Upper lobe of left lung (tissue), 6 donors: ENCODE results near the gene MCCC1. TPM values are rescaled to one million over a fixed set of nuclear protein-coding genes. Genes with fewer than 3 reads are reported as not detected.

ENCODE experiments used
- ATAC-seq, 2 donors: fragments of 200-7000 bp; cut with Tn5 transposase; one replicate each; pipeline ENCODE4 v1.9.1; 2022; ENCODE audit warnings: mild to moderate bottlenecking in 2 of 2, moderate library complexity in 2 of 2; ENCODE audit not compliant: low FRiP score in 2 of 2
- DNase-seq, 2 donors: peaks; one replicate each; pipeline ENCODE4 v3.0.0-alpha.2; 2019 to 2020
- H3K27ac ChIP-seq, 4 donors: fragments of 200-600 bp; sonication (generic); one replicate each; pipeline ENCODE4 v1.5.1; 2016 to 2019
- H3K27me3 ChIP-seq, 4 donors: fragments of 200-600 bp; sonication (generic); one replicate each; pipeline ENCODE4 v1.5.1; 2017 to 2019
- H3K36me3 ChIP-seq, 4 donors: fragments of 200-600 bp; sonication (generic); one replicate each; pipeline ENCODE4 v1.5.1; 2016 to 2019
- H3K4me1 ChIP-seq, 4 donors: fragments of 200-600 bp; sonication (generic); one replicate each; pipeline ENCODE4 v1.5.1; 2018 to 2019
- H3K4me3 ChIP-seq, 4 donors: fragments of 200-600 bp; sonication (generic); one replicate each; pipeline ENCODE4 v1.5.1; 2017 to 2019; ENCODE audit warnings: mild to moderate bottlenecking in 2 of 4, moderate library complexity in 1 of 4
- H3K9me3 ChIP-seq, 4 donors: fragments of 200-600 bp; sonication (generic); one replicate each; pipeline ENCODE4 v1.5.1; 2018 to 2019
- EP300 ChIP-seq, 4 donors: sonication (generic); formaldehyde crosslinking; IDR thresholded peaks; one replicate each; pipeline ENCODE4 v1.5.1; 2017; ENCODE audit warnings: antibody characterized with exemption in 4 of 4, control low read depth in 2 of 4
- POLR2A ChIP-seq, 4 donors: fragments of 450-650 bp; IDR thresholded peaks; one replicate each; pipeline ENCODE4 v1.5.1; 2016 to 2017; ENCODE audit warnings: antibody characterized with exemption in 4 of 4, mild to moderate bottlenecking in 2 of 4
- POLR2AphosphoS5 ChIP-seq, 2 donors: sonication (generic); formaldehyde crosslinking; IDR thresholded peaks; one replicate each; pipeline ENCODE4 v1.5.1; 2017; ENCODE audit warnings: antibody characterized with exemption in 2 of 2
- WGBS, 2 donors: methylation state at CpG; one replicate each; pipeline ENCODE4 v1.1.5; 2017 to 2018; 5-methylcytosine and 5-hydroxymethylcytosine counted together
- total RNA-seq, 6 donors: library from RNA; depleted of rRNA in 4 of 6; stranded (reverse); fragments of >200 nt in 4 of 6; gene quantifications; one replicate each; pipeline versions ENCODE4 v1.1.0 to v1.2.1, GENCODE V29; 2016 to 2021
- TF ChIP-seq, protein P1 (sequence below), 6 experiments: fragments of 450-650 bp in 4 of 6; fragments of 200-600 bp in 2 of 6; sonication (generic) in 2 of 6; IDR thresholded peaks; one replicate each; pipeline ENCODE4 v1.5.1; 2016 to 2019; ENCODE audit warnings: antibody characterized with exemption in 6 of 6
- donor health status: DM: no; HTN: no; CAD: no; lungs with moderate emphysema.
- donor health status: DM: no; HTN: yes; CAD: no; lungs with severe emphysema.

Gene MCCC1
- total RNA-seq, 6 donors from 2014 or later = 44.6 to 157 (median 85.4) TPM

DNA sequence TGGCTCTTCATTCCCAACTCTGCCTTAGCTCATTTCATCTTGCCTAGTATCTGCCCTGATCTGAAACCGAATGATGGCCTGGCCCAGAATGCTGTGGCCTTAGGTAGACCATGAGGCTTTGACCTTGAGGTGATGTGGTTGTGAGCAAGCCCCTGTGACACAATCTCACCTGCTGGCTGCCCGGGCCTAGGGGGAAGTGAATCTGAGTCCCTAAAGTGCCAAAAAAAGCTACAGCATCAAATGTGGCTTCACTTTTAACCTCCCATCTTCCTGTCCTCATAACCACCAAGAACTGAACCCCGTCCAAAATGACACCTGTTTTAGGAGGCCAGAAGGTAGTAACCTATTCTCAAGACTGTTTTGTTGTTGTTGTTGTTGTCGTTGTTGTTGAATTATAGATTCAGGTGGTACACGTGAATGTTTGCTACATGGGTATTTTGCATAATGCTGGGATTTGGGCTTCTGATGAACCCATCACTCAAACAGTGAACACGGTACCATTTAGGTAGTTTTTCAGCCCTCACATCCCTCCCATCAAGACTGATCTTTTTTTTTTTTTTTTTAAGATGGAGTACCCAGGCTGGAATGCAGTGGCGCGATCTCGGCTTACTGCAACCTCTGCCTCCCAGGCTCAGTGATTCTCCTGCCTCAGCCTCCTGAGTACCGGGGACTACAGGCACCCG lies 54.6 kb downstream of the MCCC1 start:
- peaks cover 14 to 81% (median 36%) of the 10 kb centered on the region in 4 donors for H3K36me3 ChIP-seq
- no peaks in the 10 kb centered on the region for H3K27me3 ChIP-seq
- H3K9me3 ChIP-seq = no peaks in the 10 kb centered on the region
- H3K4me1 ChIP-seq = no peaks in the 10 kb centered on the region
- no peak overlapping the region for H3K4me3 ChIP-seq
- ATAC-seq (no peak), DNase-seq (no peak)
- H3K27ac ChIP-seq = no peak overlapping the region
- 82 to 93% methylated on average over 11 of the region's 11 CpGs for WGBS, 2 donors
- TF ChIP-seq POLR2A (IDR thresholded peaks at IDR 0.05) = no peak
- TF ChIP-seq POLR2AphosphoS5 (IDR thresholded peaks at IDR 0.05) = no peak
- TF ChIP-seq, protein P1, sequence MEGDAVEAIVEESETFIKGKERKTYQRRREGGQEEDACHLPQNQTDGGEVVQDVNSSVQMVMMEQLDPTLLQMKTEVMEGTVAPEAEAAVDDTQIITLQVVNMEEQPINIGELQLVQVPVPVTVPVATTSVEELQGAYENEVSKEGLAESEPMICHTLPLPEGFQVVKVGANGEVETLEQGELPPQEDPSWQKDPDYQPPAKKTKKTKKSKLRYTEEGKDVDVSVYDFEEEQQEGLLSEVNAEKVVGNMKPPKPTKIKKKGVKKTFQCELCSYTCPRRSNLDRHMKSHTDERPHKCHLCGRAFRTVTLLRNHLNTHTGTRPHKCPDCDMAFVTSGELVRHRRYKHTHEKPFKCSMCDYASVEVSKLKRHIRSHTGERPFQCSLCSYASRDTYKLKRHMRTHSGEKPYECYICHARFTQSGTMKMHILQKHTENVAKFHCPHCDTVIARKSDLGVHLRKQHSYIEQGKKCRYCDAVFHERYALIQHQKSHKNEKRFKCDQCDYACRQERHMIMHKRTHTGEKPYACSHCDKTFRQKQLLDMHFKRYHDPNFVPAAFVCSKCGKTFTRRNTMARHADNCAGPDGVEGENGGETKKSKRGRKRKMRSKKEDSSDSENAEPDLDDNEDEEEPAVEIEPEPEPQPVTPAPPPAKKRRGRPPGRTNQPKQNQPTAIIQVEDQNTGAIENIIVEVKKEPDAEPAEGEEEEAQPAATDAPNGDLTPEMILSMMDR (IDR thresholded peaks at IDR 0.05) = no peak

DNA sequence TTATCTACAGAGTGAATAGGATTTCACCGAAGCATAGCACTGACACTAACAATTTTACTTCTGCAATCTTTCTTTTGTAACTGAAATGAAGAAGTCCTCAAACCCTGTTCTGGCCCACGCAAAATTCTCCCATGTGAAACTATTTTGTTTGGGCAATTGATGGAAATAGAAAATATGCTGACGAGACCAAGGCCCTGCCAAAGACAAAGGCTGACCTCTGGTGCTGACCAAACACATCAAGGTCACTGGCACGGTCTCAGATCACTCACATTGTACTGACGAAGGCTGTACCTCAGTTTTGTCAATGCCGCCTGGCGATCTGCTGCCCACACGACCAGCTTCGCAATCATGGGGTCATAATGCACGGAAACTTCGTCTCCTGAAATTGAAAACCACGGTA lies 60.5 kb downstream of the MCCC1 start:
- DNase-seq (no peak), ATAC-seq (peak in 1 of 2 donors; percentile 51)
- Histone ChIP-seq H3K9me3 (no peaks in the 10 kb centered on the region), H3K36me3 (peaks cover 18 to 76% (median 53%) of the 10 kb centered on the region in 4 donors), H3K4me3 (no peak overlapping the region), H3K27me3 (no peaks in the 10 kb centered on the region), H3K27ac (no peak overlapping the region), H3K4me1 (no peaks in the 10 kb centered on the region)
- 83 to 84% methylated on average over 12 of the region's 12 CpGs for WGBS, 2 donors
- TF ChIP-seq EP300 (IDR thresholded peaks at IDR 0.05) (no peak), POLR2AphosphoS5 (IDR thresholded peaks at IDR 0.05) (no peak), POLR2A (IDR thresholded peaks at IDR 0.05) (no peak)
- TF ChIP-seq, protein P1 (IDR thresholded peaks at IDR 0.05) = no peak

DNA sequence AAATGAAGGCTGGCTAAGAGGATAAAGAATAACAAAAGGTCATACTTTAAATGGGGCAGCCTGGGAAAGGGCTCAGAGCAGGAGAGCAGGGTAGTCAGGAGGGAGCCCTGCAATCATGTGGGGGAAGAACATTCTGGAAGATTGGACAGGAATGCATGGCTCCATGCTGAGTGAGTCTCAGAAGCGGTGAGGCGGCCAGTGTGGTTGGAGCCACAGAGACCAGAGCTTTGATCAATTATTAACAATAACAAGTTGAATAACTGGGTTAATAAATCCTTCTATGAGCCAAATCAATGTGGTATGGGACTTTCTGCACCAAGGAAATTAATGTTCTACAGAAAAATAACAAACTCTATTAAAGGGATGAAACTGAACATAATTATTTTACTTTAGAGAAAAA lies 61.1 kb downstream of the MCCC1 start:
- H3K36me3 ChIP-seq = peaks cover 24 to 76% (median 53%) of the 10 kb centered on the region in 4 donors
- no peak for DNase-seq
- H3K4me3 ChIP-seq = no peak overlapping the region
- H3K4me1 ChIP-seq = no peaks in the 10 kb centered on the region
- ATAC-seq = no peak
- no peaks in the 10 kb centered on the region for H3K9me3 ChIP-seq
- 98% methylated on average over 2 of the region's 2 CpGs for WGBS, 2 donors
- H3K27me3 ChIP-seq = no peaks in the 10 kb centered on the region
- TF ChIP-seq POLR2A (IDR thresholded peaks at IDR 0.05) (no peak), POLR2AphosphoS5 (IDR thresholded peaks at IDR 0.05) (no peak), EP300 (IDR thresholded peaks at IDR 0.05) (no peak)
- TF ChIP-seq, protein P1 (IDR thresholded peaks at IDR 0.05) = no peak
- H3K27ac ChIP-seq = no peak overlapping the region

DNA sequence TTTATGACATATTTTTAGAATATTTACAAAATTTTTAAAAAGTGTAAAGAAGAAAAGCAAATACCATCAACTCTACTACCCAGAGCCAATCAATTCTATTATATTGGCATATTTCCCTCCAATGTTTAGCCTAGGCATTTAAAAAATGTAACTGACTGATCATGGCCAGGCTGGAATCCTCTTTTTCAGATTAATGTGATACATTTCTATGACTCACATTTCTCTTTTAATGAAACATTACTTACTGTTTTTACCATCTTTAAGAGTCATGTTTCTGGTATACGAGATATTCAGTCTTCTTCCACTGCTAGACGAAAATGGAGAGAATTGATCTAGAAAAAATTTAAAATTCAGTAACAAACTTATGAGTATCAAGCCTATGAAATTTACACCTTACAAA lies 65.5 kb downstream of the MCCC1 start:
- Histone ChIP-seq H3K27ac (no peak overlapping the region), H3K4me3 (no peak overlapping the region), H3K27me3 (no peaks in the 10 kb centered on the region), H3K4me1 (no peaks in the 10 kb centered on the region), H3K9me3 (no peaks in the 10 kb centered on the region), H3K36me3 (peaks cover 25 to 76% (median 59%) of the 10 kb centered on the region in 4 donors)
- no peak for DNase-seq
- no peak for ATAC-seq
- TF ChIP-seq, protein P1 (IDR thresholded peaks at IDR 0.05) = no peak
- TF ChIP-seq EP300 (IDR thresholded peaks at IDR 0.05) (no peak), POLR2AphosphoS5 (IDR thresholded peaks at IDR 0.05) (no peak), POLR2A (IDR thresholded peaks at IDR 0.05) (no peak)
- WGBS, 2 donors = 91 to 93% methylated on average over 2 of the region's 2 CpGs
